ENCODE measurements around the gene LCA5L. TPM values are rescaled to one million over a fixed set of nuclear protein-coding genes. Genes with fewer than 3 reads are reported as not detected.

Gene LCA5L
- total and polyA plus RNA-seq, 2 of the 13 experiments (the other 11 are each of a cell fraction or from before 2014, with no cell fraction given), result 0.13 to 0.55 TPM

- H3K9ac ChIP-seq (ENCODE audit: insufficient read depth, low read depth, low read length), result no peak overlapping the region
- ChIA-PET CTCF (ENCODE audit: low intra/inter-chr PET ratio, low total read pairs) (no interaction called here), POLR2A (no interaction called here)
- H3K79me2 ChIP-seq (ENCODE audit: insufficient read depth, low read length), result no peaks in the 10 kb centered on the region
- H3K4me3 ChIP-seq (replicated peaks in 1 of 3; ENCODE audit: insufficient read depth in 1 of 3, low read depth in 2 of 3, low read length in 3 of 3), result no peak overlapping the region
- 0% methylated on average over 2 of the region's 2 CpGs for WGBS (ENCODE audit: low lambda C conversion rate)
- H2AFZ ChIP-seq (ENCODE audit: low read length), result no peak overlapping the region
- TF ChIP-seq SIX4 (CRISPR knock-in tag; IDR thresholded peaks at IDR 0.05), result no peak
- TF ChIP-seq ZBTB49 (CRISPR knock-in tag; IDR thresholded peaks at IDR 0.05; ENCODE audit: borderline replicate concordance), result no peak
- no peak for TF ChIP-seq CSRNP1 (CRISPR knock-in tag; IDR thresholded peaks at IDR 0.05)
- no peak for TF ChIP-seq PLRG1 (conservative IDR thresholded peaks at IDR 0.05)
- TF ChIP-seq RERE (CRISPR knock-in tag; IDR thresholded peaks at IDR 0.05; ENCODE audit: low read depth), result no peak
- TF ChIP-seq ZNF101 (CRISPR knock-in tag; IDR thresholded peaks at IDR 0.05; ENCODE audit: borderline replicate concordance, low read depth), result no peak
- TF ChIP-seq ZNF496 (CRISPR knock-in tag; IDR thresholded peaks at IDR 0.05; ENCODE audit: insufficient replicate concordance), result no peak
- TF ChIP-seq JUNB (CRISPR knock-in tag; IDR thresholded peaks at IDR 0.05; ENCODE audit: borderline replicate concordance), result no peak
- H3K4me1 ChIP-seq (ENCODE audit: insufficient read depth, low read length), result no peaks in the 10 kb centered on the region
- BruUV-seq (replicated peaks), result no TSS peak
- H3K27ac ChIP-seq (ENCODE audit: extremely low read length, insufficient read depth, low read length), result no peak overlapping the region
- H3K9me3 ChIP-seq (ENCODE audit: low read length), result no peaks in the 10 kb centered on the region
- H3K4me2 ChIP-seq (ENCODE audit: low read depth, low read length), result no peak overlapping the region
- FAIRE-seq (no peak), DNase-seq (ENCODE audit: low spot score) (no peak), ATAC-seq (no peak)
- no peaks in the 10 kb centered on the region for H3K36me3 ChIP-seq (replicated peaks in 1 of 2; ENCODE audit: control insufficient read depth in 1 of 2, insufficient read depth in 2 of 2, low read length in 2 of 2)
- in situ Hi-C loops (cut with HindIII; ENCODE audit: extremely low pct_ligation_motif_present, low pct_unique_long_range_greater_than_20kb) (no loop called here), intact Hi-C loops (cut with micrococcal nuclease; ENCODE audit: unreplicated experiment) (no loop called here)
- no peaks in the 10 kb centered on the region for H3K27me3 ChIP-seq (ENCODE audit: control insufficient read depth in 1 of 2, insufficient read depth in 2 of 2, low read length in 2 of 2)
- no peaks in the 10 kb centered on the region for H4K20me1 ChIP-seq (ENCODE audit: insufficient read depth, low read length)
These were observed 34.2 kb upstream of the LCA5L start for GRCh38 chr21:39479814-39480182.
